Liver (tissue), 9 donors: ENCODE data around the gene GAS6. TPM values are rescaled to one million over a fixed set of nuclear protein-coding genes. Genes with fewer than 3 reads are reported as not detected.

Experiments
- DNase-seq: peaks from one replicate; pipeline ENCODE4 v3.0.0-alpha.2; 2017; ENCODE audit warnings: low spot score
- H3K27ac ChIP-seq, 2 donors: one replicate each; pipeline ENCODE4 v1.7.0; 2013; ENCODE audit warnings: inconsistent platforms in 2 of 2, low read length in 2 of 2, control low read depth in 1 of 2, low read depth in 1 of 2, mild to moderate bottlenecking in 1 of 2
- H3K27me3 ChIP-seq, 4 donors: one replicate each; pipeline versions ENCODE4 v1.6.1 to v1.7.0; 2013; ENCODE audit warnings: low read length in 3 of 4, inconsistent platforms in 1 of 4, mild to moderate bottlenecking in 1 of 4, moderate library complexity in 1 of 4; ENCODE audit not compliant: control insufficient read depth in 4 of 4, insufficient read depth in 4 of 4
- H3K36me3 ChIP-seq, 4 donors: one replicate each; pipeline versions ENCODE4 v1.6.1 to v1.7.0; 2013; ENCODE audit warnings: low read length in 3 of 4, mild to moderate bottlenecking in 3 of 4, low read depth in 1 of 4, moderate library complexity in 1 of 4; ENCODE audit not compliant: control insufficient read depth in 4 of 4, insufficient read depth in 3 of 4
- H3K4me1 ChIP-seq, 4 donors: one replicate each; pipeline versions ENCODE4 v1.6.1 to v1.7.0; 2013; ENCODE audit warnings: low read length in 3 of 4, mild to moderate bottlenecking in 3 of 4, moderate library complexity in 1 of 4; ENCODE audit not compliant: control insufficient read depth in 4 of 4, insufficient read depth in 4 of 4
- H3K4me3 ChIP-seq, 3 donors: one replicate each; pipeline versions ENCODE4 v1.6.1 to v1.7.0; 2013; ENCODE audit warnings: low read length in 3 of 3, control low read depth in 1 of 3, low read depth in 1 of 3, mild to moderate bottlenecking in 1 of 3
- H3K9ac ChIP-seq, 2 donors: one replicate each; pipeline ENCODE4 v1.7.0; 2013; ENCODE audit warnings: low read length in 2 of 2, mild to moderate bottlenecking in 2 of 2, moderate library complexity in 2 of 2, control low read depth in 1 of 2, low read depth in 1 of 2
- H3K9me3 ChIP-seq, 4 donors: one replicate each; pipeline versions ENCODE4 v1.6.1 to v1.7.0; 2013; ENCODE audit warnings: low read length in 3 of 4; ENCODE audit not compliant: control insufficient read depth in 4 of 4
- FOXA1 ChIP-seq: IDR thresholded peaks from 2 replicates; pipeline ENCODE4 v1.6.1; 2016; ENCODE audit warnings: antibody characterized with exemption
- FOXA2 ChIP-seq: IDR thresholded peaks from 2 replicates; pipeline ENCODE4 v1.6.1; 2016; ENCODE audit warnings: antibody characterized with exemption
- GABPA ChIP-seq, 2 donors: IDR thresholded peaks in 1 of 2; conservative IDR thresholded peaks in 1 of 2; 2 replicates each; pipeline ENCODE4 v1.6.1; 2016; ENCODE audit warnings: antibody characterized with exemption in 2 of 2, mild to moderate bottlenecking in 1 of 2, moderate library complexity in 1 of 2
- HNF4A ChIP-seq, 2 donors: conservative IDR thresholded peaks; 2 replicates each; pipeline ENCODE4 v1.6.1; 2016; ENCODE audit warnings: antibody characterized with exemption in 2 of 2, mild to moderate bottlenecking in 2 of 2
- HNF4G ChIP-seq: IDR thresholded peaks from 2 replicates; pipeline ENCODE4 v1.6.1; 2016; ENCODE audit warnings: antibody characterized with exemption
- JUND ChIP-seq, 2 donors: IDR thresholded peaks; 2 replicates each; pipeline ENCODE4 v1.6.1; 2016; ENCODE audit warnings: antibody characterized with exemption in 2 of 2
- NR2F2 ChIP-seq: IDR thresholded peaks from 2 replicates; pipeline ENCODE4 v1.6.1; 2016; ENCODE audit warnings: antibody characterized with exemption
- RAD21 ChIP-seq, 2 donors: IDR thresholded peaks; 2 replicates each; pipeline ENCODE4 v1.6.1; 2016; ENCODE audit warnings: antibody characterized with exemption in 2 of 2, mild to moderate bottlenecking in 2 of 2
- RXRA ChIP-seq, 2 donors: IDR thresholded peaks; 2 replicates each; pipeline ENCODE4 v1.6.1; 2017 to 2018; ENCODE audit warnings: antibody characterized with exemption in 2 of 2, mild to moderate bottlenecking in 1 of 2
- SP1 ChIP-seq: IDR thresholded peaks from 2 replicates; pipeline ENCODE4 v1.6.1; 2018; ENCODE audit warnings: antibody characterized with exemption, mild to moderate bottlenecking
- TAF1 ChIP-seq: conservative IDR thresholded peaks from 2 replicates; pipeline ENCODE4 v1.6.1; 2016; ENCODE audit warnings: antibody characterized with exemption, mild to moderate bottlenecking
- YY1 ChIP-seq: IDR thresholded peaks from 2 replicates; pipeline ENCODE4 v1.6.1; 2016; ENCODE audit warnings: antibody characterized with exemption, mild to moderate bottlenecking
- WGBS: extraction: QIAGEN DNeasy Blood & Tissue Kit; methylation state at CpG from one replicate; pipeline ENCODE4 v1.1.7; 2013; 5-methylcytosine and 5-hydroxymethylcytosine counted together
- polyA plus RNA-seq, 2 donors: library from polyadenylated mRNA; stranded (reverse) in 1 of 2; unstranded in 1 of 2; fragments of 200-250 nt in 1 of 2; fragments of >200 nt in 1 of 2; fragmentation: Nextera tagmentation in 1 of 2; extraction: Ambion mirVana in 1 of 2; gene quantifications; one replicate each; pipeline versions ENCODE4 v1.2.1 to v1.2.3, GENCODE V29; 2013 to 2015
- total RNA-seq, 2 donors: library from RNA; depleted of rRNA; stranded (reverse); fragments of >200 nt; gene quantifications; one replicate each; pipeline ENCODE4 v1.2.3, GENCODE V29; 2014
- TF ChIP-seq, protein P1 (sequence below): IDR thresholded peaks from 2 replicates; pipeline ENCODE4 v1.6.1; 2016; ENCODE audit warnings: antibody characterized with exemption
- TF ChIP-seq, protein P2 (sequence below): IDR thresholded peaks from 2 replicates; pipeline ENCODE4 v1.6.1; 2016; ENCODE audit warnings: antibody characterized with exemption, mild to moderate bottlenecking
- TF ChIP-seq, protein P3 (sequence below): fragments of 150-350 bp; IDR thresholded peaks from 2 replicates; pipeline ENCODE4 v1.5.1; 2017; ENCODE audit warnings: improper control_type of control experiment, low read depth, low read length; ENCODE audit not compliant: missing input control
- TF ChIP-seq, protein P4 (sequence below): IDR thresholded peaks from 2 replicates; pipeline ENCODE4 v1.6.1; 2016; ENCODE audit warnings: antibody characterized with exemption
- TF ChIP-seq, protein P5 (sequence below): IDR thresholded peaks from 2 replicates; pipeline ENCODE4 v1.6.1; 2016; ENCODE audit warnings: antibody characterized with exemption
- donor health status: healthy.
- donor health status: healthy.
- donor health status: healthy.
- donor health status: healthy.
- donor health status: healthy.

The GAS6 gene
- total and polyA plus RNA-seq, 4 donors: 2.5 to 30.2 (median 9.1) TPM

DNA sequence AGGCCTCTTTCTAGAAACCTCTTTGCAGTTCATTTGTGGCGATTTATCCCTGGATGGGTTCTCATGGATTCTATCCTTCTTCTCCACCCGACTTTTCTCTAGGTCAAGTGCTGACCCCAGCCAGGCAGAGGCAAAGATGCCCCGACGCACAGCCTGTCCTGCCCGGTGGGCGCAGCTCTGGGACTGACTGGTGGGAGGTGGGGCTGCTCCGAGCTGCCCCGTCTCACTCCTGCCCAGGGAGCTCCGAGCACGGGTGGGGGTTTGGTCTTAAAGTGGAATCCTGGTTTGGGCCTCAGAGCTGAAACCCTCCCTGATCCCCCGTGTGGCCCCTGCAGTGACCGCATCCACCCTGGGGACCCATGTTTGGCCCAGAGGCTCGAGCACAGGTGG is 44.5 kb downstream of the GAS6 start:
- no peaks in the 10 kb centered on the region for H3K9me3 ChIP-seq
- peaks cover 0 to 4% (median 2%) of the 10 kb centered on the region in 4 donors for H3K4me1 ChIP-seq
- no peak overlapping the region for H3K9ac ChIP-seq
- peaks cover 0 to 9% (median 3%) of the 10 kb centered on the region in 4 donors for H3K36me3 ChIP-seq
- 88% methylated on average over 13 of the region's 13 CpGs for WGBS
- TF ChIP-seq GABPA (IDR thresholded peaks at IDR 0.05 in 1 of 2, conservative IDR thresholded peaks at IDR 0.05 in 1 of 2) (no peak), YY1 (no peak), HNF4A (conservative IDR thresholded peaks at IDR 0.05) (no peak), SP1 (no peak), NR2F2 (no peak)
- TF ChIP-seq, protein P1, sequence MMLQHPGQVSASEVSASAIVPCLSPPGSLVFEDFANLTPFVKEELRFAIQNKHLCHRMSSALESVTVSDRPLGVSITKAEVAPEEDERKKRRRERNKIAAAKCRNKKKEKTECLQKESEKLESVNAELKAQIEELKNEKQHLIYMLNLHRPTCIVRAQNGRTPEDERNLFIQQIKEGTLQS: no peak
- TF ChIP-seq, protein P2, sequence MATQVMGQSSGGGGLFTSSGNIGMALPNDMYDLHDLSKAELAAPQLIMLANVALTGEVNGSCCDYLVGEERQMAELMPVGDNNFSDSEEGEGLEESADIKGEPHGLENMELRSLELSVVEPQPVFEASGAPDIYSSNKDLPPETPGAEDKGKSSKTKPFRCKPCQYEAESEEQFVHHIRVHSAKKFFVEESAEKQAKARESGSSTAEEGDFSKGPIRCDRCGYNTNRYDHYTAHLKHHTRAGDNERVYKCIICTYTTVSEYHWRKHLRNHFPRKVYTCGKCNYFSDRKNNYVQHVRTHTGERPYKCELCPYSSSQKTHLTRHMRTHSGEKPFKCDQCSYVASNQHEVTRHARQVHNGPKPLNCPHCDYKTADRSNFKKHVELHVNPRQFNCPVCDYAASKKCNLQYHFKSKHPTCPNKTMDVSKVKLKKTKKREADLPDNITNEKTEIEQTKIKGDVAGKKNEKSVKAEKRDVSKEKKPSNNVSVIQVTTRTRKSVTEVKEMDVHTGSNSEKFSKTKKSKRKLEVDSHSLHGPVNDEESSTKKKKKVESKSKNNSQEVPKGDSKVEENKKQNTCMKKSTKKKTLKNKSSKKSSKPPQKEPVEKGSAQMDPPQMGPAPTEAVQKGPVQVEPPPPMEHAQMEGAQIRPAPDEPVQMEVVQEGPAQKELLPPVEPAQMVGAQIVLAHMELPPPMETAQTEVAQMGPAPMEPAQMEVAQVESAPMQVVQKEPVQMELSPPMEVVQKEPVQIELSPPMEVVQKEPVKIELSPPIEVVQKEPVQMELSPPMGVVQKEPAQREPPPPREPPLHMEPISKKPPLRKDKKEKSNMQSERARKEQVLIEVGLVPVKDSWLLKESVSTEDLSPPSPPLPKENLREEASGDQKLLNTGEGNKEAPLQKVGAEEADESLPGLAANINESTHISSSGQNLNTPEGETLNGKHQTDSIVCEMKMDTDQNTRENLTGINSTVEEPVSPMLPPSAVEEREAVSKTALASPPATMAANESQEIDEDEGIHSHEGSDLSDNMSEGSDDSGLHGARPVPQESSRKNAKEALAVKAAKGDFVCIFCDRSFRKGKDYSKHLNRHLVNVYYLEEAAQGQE: no peak
- no peak overlapping the region for H3K27ac ChIP-seq
- no peak overlapping the region for H3K4me3 ChIP-seq
- no peak for DNase-seq
- no peaks in the 10 kb centered on the region for H3K27me3 ChIP-seq

DNA sequence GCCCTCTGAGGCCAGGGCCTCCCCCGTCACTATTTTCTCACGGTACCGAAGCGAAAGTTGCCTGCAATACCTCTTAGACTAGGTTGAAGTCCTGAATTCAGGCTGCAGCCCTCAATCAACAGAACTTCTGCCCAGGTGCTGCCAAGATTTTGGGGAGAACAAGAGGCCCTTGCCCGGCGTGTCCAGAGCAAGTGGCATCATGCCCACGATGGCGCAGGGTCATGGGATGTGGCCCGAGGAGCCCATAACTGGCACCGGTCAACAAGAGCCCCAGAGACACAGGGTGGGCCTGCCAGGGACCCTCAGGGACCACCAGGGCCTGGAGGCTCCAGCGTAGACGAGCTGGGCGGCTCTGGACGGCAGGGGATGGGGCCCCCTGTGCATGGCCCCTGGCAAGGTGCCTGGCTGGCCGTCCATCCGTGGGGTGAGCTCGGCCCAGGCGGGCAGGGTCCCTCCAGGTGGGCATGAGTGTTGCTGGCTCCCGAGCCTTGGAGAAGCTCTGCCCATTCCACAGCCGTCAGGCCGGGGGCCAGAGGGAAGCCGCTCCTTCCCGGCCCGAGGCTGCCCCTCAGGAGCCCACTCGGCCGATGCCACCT is 45.1 kb downstream of the GAS6 start:
- Histone ChIP-seq H3K36me3 (peaks cover 0 to 9% (median 3%) of the 10 kb centered on the region in 4 donors), H3K27ac (no peak overlapping the region), H3K4me3 (no peak overlapping the region), H3K9me3 (no peaks in the 10 kb centered on the region), H3K4me1 (peaks cover 0 to 4% (median 2%) of the 10 kb centered on the region in 4 donors), H3K27me3 (no peaks in the 10 kb centered on the region), H3K9ac (no peak overlapping the region)
- TF ChIP-seq HNF4G (no peak), GABPA (IDR thresholded peaks at IDR 0.05 in 1 of 2, conservative IDR thresholded peaks at IDR 0.05 in 1 of 2) (no peak), NR2F2 (no peak)
- WGBS: 90% methylated on average over 26 of the region's 26 CpGs
- DNase-seq: no peak

DNA sequence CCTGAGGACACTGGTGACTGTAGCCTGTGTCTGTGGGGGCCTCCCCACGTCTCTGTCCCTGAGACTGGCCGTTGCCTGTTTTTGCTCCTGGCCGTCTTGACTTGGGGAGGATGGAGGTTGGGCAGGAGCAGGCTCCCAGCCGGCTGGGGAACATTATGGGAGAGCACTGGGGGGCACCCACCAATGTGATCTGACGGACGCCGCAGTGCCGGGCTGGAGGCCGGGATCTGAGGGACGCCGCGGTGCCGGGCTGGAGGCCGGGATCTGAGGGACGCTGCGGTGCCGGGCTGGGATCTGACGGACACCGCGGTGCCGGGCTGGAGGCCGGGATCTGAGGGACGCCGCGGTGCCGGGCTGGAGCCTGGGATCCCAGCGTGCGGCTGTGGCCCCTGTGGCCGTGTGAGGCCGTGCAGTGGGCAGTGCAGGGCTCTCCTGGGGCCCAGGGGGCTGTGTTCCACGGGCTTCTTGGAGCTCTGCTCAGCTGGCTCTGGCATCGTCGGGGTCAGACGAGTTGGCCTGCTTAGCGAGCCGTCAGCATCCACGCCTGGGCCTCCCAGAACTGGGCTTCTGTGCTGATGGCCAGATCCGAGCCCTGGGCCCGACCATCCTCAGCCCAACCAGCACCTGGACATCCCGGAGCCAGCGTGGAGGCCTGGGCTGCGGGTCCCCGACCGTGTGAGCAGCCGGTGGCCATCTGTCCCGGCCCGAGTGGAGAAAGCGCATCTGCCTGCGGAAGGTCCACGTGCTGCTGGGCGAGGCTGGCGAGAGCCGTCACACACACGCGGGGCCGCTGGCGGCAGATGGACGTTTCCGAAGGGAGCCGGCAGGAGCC is 45.8 kb downstream of the GAS6 start:
- Histone ChIP-seq H3K27me3 (no peaks in the 10 kb centered on the region), H3K9me3 (no peaks in the 10 kb centered on the region), H3K27ac (no peak overlapping the region), H3K36me3 (peaks cover 0 to 6% (median under 1%) of the 10 kb centered on the region in 4 donors), H3K4me3 (no peak overlapping the region), H3K9ac (no peak overlapping the region), H3K4me1 (peaks cover 0 to 4% (median 2%) of the 10 kb centered on the region in 4 donors)
- TF ChIP-seq, protein P3, sequence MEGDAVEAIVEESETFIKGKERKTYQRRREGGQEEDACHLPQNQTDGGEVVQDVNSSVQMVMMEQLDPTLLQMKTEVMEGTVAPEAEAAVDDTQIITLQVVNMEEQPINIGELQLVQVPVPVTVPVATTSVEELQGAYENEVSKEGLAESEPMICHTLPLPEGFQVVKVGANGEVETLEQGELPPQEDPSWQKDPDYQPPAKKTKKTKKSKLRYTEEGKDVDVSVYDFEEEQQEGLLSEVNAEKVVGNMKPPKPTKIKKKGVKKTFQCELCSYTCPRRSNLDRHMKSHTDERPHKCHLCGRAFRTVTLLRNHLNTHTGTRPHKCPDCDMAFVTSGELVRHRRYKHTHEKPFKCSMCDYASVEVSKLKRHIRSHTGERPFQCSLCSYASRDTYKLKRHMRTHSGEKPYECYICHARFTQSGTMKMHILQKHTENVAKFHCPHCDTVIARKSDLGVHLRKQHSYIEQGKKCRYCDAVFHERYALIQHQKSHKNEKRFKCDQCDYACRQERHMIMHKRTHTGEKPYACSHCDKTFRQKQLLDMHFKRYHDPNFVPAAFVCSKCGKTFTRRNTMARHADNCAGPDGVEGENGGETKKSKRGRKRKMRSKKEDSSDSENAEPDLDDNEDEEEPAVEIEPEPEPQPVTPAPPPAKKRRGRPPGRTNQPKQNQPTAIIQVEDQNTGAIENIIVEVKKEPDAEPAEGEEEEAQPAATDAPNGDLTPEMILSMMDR: no peak
- TF ChIP-seq, protein P4, sequence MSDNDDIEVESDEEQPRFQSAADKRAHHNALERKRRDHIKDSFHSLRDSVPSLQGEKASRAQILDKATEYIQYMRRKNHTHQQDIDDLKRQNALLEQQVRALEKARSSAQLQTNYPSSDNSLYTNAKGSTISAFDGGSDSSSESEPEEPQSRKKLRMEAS: no peak
- TF ChIP-seq FOXA2: no peak
- no peak for TF ChIP-seq TAF1
- TF ChIP-seq SP1: no peak
- no peak for TF ChIP-seq RXRA (IDR thresholded peaks at IDR 0.05)
- TF ChIP-seq HNF4A (conservative IDR thresholded peaks at IDR 0.05): no peak
- TF ChIP-seq NR2F2: no peak
- TF ChIP-seq, protein P5, sequence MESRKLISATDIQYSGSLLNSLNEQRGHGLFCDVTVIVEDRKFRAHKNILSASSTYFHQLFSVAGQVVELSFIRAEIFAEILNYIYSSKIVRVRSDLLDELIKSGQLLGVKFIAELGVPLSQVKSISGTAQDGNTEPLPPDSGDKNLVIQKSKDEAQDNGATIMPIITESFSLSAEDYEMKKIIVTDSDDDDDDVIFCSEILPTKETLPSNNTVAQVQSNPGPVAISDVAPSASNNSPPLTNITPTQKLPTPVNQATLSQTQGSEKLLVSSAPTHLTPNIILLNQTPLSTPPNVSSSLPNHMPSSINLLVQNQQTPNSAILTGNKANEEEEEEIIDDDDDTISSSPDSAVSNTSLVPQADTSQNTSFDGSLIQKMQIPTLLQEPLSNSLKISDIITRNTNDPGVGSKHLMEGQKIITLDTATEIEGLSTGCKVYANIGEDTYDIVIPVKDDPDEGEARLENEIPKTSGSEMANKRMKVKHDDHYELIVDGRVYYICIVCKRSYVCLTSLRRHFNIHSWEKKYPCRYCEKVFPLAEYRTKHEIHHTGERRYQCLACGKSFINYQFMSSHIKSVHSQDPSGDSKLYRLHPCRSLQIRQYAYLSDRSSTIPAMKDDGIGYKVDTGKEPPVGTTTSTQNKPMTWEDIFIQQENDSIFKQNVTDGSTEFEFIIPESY: no peak
- TF ChIP-seq, protein P1: no peak
- TF ChIP-seq RAD21 (IDR thresholded peaks at IDR 0.05): no peak
- TF ChIP-seq JUND (IDR thresholded peaks at IDR 0.05): no peak
- no peak for TF ChIP-seq FOXA1
- 87% methylated on average over 60 of the region's 60 CpGs for WGBS
- DNase-seq: no peak
